Measurements from ENCODE around the gene ACADS. TPM values are rescaled to one million over a fixed set of nuclear protein-coding genes. Genes with fewer than 3 reads are reported as not detected.

The ACADS gene
- total and polyA plus RNA-seq, 2 of the 8 experiments (the other 6 are each of a cell fraction or from before 2014, with no cell fraction given): 4.9 to 7.5 TPM

GRCh38 chr12:120688527-120689071, 37.0 kb upstream of the ACADS start (continued):
- TF ChIP-seq CTCF (IDR thresholded peaks at IDR 0.05; ENCODE audit: control extremely low read depth in 1 of 3, insufficient read depth in 1 of 3, low read depth in 1 of 3, low read length in 3 of 3): no peak
- no peak for TF ChIP-seq PHF8 (conservative IDR thresholded peaks at IDR 0.05; ENCODE audit: low read depth, low read length)
